NCI-H526 (cell line): ENCODE measurements around the gene GALNT9.

Experiments used
- DNase-seq, 2 experiments: peaks; one replicate each; lab custom pipeline; 2025; lab: John Stamatoyannopoulos, UW

GALNT9 gene

DNA sequence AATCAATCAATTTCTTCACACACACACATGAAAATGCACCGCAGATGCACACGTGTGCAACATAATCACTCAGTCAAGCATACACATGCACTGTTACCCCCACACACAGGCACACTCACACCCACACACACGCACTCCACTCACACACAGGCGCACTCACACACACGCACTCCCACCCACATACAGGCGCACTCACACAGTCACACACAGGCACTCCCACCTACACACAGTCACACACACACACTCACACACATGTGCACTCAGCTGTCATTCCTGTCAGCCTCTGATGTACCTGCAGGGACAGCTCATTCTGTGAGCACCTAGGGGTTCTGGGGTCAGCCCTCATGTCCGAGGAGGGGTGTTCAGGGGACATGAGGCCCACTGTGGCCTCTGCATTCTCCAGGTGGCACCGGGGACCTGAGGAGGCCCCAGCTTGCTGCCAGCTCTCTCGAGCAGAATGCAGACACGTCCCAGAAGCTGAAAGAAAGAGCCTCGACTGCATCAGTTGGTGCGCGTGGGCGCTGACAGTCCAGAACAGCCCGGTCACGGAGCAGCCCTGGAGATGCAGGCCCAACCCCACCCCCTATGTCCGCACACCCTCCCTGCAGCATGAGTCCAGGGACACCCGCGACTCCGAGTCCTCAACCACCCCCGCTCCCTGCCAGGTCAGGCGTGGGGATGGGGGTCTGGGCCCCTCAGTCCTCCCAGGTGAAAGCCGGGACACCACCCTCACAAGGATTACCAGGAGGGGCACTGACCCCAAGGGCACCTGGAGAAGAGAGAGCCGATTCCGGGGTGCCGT is 115.8 kb downstream of the GALNT9 start:
- no peak for DNase-seq

DNA sequence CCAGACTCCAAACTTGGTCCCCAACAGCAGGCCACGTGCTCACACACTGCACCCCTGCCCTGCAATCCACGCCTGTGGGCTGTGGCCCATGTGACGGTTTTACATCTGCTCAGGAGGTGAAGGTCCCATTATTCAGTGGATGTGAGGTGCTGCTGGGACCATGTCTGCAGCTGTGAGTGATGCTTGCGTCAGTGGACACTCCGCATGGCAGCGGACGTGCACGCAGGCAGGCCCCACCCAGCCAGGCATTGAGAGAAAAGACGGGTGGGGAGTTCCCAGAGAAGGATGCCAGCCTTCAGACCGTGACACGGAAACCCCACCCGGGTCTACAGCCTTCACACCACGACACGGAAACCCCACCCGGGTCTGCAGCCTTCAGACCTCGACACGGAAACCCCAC is 117.6 kb downstream of the GALNT9 start:
- no peak for DNase-seq

DNA sequence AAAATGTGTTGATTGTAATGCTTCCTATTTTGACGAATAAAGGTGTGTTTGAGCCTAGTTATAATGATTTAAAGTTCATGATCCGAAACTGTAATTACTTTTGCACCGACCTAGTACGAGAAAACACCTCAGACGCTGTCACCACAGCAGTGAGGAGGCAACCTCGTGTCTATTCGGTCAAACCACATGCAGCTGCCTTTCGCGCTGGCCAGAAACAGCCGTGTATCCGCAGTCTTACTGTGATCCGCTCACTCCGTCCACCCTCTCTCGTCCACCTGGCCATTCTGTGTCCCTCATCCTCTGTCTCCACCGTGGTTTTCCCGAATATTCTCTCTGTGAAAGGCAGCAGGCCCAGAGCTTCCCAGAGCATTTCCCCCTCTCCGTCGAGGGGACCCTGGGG is 118.1 kb downstream of the GALNT9 start:
- no peak for DNase-seq

DNA sequence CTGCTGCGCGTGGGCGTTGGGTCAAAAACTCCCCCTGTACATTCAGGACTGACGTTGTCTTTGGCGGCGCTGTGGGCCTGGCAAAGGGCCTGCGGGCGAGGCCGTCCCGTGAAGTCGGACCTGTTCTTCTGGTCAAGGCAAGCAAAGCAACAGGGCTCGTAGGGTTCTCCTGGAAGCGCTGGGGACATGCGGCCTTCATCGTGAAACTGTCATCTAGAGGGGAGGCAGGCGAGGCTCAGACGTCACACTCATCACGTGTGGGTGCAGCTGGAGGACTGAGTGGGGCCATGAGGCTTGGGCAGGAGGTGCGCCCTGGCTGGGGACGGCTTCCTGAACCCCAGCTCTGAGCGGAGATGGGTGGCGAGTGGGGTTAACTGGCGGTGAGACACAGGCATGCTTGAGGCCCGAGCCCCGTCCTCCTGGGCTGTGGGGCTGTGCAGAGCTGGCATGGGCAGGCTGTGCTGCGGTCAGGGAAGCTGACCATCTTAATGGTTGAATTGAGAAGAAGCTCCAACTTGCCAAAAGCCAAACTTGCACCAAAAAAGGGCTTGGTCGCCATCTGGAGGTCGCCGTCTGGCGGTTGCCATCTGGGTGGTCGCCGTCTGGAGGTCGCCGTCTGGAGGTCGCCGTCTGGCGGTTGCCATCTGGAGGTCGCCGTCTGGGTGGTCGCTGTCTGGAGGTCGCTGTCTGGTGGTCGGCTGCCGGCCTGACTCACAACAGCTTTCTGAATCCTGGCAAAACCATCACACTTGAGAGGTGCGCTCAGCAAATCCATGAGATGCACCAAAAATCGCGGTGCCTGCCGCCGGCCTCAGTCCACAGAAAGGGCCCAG is 119.0 kb downstream of the GALNT9 start:
- no peak for DNase-seq

DNA sequence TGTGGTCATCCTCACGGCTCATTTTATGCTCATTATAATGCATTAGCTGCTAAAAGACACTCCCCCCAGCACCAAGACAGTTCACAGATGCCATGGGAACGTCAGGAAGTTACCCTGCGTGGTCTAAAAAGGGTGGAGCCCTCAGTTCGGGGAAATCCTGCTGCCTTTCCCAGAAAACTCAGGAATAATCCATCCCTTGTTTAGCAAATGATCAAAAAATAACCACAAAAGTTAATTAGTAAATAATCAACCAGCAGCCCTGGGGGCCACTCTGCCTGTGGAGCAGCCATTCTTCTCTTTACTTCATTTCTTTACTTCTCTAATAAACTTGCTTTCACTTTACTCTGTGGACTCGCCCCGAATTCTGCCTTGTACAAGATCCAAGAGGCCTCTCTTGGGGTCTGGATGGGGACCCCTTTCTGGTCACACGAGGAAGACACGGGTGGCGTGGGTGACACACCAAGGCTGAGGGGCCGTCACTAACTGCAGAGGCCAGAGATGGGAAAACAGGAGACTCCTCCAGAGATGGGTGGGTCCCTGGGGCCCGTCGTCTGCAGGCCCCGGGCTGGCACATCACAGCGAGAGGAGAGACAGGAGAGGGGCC is 119.7 kb downstream of the GALNT9 start:
- no peak for DNase-seq

DNA sequence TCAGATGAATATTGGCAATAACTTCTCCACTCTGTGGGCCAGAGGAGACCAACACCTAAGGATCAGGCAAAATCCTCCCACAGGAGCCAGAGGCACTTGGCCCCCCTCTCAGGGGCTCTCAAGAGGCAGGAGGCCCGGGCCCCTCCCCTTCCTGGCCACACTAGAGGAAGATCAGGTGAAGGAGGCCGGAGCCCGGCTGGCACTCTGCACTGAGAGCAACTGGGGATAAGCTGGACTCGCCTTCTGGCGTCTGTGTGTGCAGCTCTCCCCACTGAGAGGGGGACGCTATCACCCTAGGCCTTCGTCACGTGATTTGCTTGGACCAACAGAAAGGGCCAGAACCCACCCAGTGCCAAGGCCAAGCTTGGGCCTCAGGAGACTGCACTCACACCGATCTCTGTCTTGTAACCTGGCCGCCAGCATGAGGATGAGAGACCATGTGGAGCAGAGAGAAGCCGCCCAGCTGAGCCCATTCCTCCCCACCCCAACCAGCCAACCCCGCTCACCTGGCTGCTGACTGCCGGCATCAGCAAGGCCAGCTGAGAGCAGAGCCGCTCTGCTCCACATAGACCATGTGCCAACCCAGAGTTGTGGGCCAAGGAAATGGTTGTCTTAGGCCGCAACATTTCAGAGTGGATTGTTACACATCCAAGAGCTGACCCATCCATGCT is 121.1 kb downstream of the GALNT9 start:
- no peak for DNase-seq

DNA sequence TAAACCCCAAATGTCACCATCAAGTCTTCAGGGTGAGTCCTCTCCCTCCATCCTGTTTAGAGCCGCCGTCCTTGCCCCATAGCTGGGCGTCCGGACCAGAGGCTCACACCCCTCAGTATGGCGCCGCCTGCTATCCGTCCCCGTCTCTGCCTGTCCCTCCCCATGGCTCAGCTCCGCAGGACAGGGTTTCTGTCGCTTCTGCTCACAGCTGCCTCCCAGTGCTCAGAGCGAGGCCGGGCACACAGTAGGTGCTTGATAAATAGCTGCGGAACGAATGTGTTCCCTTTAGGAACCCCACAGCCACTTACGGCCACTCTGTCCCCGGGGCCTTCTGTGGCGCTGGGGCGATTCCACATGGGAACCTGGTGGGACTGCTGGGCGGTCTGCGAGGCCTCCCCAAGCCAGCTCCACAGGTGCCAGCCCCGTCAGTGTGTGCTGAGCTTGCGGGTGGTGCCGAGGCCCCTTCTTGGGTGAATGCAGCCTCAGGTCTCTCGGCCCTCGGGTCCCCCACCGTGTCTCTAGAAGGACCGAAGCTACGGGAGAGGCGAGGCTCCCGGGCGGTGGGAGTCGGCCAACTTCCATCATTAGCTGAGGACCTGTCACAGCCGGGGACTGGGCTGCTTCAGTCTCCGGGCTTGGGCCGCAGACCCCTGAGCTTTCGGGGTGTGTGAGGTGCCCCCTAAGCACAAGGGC is 122.2 kb downstream of the GALNT9 start:
- no peak for DNase-seq

DNA sequence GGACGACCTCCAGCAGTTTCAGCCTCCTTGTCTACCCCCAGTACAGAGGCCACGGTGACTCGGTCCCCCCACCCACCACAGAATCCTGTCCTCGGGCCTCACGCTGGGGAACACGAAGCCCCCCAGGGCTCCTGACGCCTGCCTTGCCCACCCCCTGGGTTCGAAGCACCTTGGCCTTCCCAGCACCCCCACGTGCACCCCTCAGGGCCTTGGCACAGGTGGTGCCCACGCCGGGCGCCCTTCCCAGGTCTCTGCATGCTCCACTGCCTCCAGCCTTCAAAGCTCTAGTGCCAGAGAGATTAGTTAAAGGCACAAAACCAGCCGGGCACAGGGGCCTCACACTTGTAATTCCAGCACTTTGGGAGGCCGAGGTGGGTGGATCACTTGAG is 123.3 kb downstream of the GALNT9 start:
- DNase-seq = no peak

DNA sequence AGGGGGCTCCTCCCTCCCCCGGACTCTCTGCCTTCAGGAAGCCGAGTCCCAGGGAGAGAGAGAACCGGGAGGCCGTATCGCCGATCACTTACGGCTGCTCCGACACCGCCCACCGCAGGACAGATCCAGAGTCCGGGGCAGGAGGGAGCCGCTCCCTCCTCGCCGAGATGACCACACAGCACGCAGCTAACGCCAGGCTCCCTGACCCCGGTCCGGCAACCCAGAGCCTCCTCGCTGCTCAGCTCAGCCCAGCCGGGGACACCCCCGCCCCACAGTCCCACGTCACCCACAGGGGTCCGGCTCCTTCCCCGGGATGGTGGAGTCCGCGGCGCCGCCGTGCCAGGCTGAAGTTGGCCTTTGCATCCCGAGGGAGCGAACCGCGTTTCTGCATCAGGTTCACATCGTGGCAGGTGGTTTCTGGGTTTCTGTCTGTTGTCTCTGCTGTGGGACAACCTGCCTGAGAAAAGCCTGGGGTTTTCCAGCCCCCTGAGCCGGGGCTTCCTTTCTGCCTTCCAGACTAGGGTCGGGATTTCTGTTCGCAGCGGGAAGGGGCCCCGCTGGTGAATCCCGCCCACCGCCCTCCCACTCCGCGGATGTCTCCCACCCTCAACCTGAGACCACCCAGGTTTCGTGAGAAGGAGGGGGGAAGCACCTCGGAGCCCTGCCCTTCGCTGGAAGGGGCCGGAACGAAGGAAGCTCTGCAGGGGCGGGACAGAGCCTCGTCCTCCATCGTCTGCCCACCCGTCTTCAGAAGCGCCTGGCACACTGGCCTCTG is 123.9 kb downstream of the GALNT9 start:
- DNase-seq = peak in 1 of 2 experiments; percentile 48

DNA sequence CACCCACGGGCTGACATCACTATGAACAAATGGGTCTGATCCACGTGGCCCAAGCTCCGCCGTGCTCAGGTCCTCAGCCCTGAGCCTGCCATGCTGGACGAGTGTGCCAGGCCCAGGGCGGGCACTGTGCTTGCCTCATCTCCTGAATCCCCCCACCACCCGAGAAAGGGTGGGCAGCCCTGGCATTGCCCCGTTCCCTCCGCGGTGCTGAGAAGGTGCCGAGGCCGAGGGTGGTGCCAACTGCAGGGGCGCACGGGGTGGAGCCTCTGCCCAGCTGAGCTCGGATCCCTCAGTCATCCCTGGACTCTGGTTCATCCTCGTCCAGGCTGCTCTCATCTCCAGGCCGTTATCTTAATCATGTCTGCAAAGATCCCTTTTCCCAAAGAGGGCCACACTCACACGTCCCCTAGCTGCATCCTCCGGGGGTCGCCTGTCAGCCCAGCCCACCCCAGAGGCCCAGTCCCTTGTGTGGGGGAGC is 124.6 kb downstream of the GALNT9 start:
- no peak for DNase-seq

DNA sequence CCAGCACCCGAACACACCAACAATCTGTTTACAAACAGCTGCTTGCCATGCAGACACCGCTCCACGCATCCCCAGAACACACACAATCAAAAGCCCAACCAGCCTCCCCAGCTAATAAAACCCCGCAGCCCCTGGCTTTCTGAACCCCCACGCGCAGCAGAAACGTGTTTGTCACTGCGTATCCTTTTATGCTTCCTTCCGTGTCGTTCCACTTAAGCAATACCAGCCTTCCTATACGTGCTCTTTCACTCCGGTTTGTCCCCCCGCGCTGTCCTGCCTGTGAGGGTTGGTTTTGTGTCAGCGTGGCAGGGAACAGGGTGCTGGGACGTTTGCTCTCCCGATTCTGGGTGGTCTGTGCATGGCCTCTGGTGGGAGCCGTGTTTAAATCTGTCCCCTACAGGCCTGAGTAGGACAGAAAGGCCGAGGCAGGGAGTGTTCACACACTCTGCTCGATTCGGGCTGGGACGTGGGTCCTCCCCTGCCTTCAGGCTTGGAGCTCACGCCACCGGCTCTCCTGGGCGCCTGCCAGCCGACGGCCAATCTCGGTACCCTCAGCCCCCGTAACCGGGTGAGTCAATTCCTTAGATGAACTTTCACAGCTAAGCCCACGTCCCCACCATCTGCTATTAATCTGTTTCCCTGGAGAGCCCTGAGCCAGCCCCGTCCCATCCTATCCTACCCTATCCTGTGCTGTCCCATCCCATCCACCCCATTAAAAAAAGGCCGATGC is 125.2 kb downstream of the GALNT9 start:
- DNase-seq = no peak

DNA sequence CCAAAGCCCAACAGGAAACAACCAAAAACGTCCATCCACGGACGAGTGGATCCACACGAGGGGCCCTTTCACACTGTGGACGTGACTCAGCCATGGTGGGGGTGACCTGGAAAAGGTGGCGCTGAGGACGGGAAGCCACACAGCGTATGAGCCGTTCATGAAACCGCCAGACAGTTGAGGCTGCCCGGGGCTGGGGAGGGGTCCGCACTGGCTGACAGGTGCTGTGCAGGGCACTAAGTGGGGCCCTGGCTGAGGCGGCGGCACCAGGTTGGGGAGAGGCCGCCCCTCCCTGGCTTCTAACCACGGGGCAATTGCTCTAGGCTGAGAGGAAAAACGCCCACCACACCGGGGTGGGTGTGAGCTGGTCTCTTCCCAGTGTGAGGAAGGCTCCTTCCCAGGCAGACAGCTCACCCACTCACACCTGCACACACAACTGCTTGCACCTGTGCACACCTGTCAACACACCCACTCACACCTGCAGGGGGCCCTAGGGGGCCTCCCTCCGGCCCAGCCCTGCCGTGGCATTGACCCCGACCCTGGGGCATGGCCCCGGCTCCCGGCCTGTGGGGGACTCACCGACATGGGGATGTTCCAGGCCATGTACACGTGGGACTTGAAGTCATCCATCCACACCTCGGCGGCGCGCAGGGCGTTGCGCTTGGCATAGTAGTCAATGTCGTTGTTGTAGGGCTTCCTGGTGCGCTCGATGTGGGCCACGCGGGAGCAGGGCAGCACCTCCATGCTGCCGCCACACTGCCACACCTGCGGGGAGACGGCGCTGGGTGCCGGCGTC is 126.3 kb downstream of the GALNT9 start:
- no peak for DNase-seq

DNA sequence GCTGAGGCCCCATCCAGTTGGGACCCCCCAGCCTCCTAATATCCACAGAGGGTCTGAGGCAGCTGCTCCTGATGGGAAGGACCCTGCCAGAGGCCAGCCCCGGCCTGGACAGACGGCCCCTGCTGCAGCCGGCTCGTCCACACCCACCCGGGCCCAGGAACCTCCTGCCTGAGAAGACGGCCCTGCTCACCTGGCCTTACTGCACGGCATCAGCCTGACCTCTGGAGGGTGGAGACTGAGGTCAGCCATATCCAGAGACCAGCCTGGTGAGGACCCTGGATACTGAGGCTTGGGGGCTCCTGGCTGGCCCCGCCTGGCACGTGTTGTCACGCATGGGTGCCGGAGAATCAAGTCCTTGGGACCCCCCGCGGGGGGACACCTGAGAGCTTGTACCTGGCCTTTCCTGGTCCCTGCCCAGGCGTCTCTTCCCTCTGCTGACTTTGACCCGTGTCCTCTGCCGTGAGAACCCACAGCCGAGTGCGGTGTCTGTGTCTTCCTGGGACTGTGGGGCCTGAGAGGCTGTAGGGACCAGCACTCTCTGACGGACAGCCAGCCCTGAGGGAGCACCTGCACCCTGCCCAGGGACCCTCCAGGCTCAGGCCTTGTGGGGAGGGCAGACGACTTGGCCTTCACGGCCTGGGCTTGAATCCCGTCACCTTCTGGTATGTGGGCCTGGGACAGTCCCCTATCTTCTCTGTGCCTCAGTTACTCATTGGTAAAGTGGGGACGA is 127.8 kb downstream of the GALNT9 start:
- DNase-seq = no peak

DNA sequence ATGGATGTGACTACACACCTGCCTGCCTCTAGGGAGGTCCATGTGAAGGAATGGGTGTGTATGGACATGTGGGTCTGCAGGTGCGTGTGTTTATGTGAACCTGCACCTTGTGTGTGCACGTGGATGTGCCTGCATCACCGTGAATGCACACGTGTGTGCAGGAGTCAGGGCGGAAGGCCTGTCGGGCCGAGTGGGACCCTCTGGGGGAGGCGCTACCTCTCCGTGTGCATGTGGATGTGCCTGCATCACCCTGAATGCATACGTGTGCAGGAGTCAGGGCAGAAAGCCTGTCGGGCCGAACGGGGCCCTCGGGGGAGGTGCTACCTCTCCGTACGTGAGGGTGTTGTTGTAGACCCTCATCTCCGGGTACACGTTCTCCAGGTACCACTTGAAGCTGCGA is 128.6 kb downstream of the GALNT9 start:
- no peak for DNase-seq

DNA sequence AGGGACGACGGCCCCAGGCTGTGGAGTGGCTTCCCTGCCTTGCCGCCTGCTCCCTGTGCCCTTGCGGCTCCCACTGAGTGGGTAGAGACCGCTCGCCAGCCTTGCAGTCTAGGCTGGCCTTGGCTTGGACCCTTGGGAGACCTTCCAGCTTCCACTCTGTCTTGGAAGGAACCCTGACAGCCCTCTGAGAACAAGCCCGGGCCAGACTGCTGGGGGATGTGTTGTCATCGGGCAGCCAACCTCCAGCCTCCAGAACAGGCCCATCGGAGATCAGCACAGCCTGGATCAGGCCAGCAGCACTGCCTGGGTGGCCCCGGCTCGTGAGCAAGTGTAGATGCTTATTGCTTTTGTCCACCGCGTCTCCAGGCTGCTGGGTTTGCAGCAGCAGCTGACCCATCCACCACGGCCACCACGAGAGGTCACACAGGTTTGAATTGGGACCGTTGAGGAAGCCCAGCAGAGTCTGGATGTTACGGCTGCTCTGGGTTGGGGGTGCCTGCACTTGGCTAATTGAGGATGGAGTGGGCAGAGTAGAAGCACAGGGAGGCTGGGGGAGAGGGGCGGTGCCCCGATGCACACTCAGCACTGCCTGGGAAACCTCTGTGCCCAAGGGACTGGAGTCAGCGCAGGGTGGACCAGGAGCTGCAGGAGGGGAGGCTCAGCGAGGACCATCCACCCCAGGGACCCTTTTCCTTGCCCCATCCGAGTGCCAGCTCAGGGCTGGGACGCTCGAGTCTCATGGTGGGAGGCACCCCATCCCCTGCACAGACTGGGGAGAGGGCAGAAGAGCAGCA is 129.7 kb downstream of the GALNT9 start:
- no peak for DNase-seq

DNA sequence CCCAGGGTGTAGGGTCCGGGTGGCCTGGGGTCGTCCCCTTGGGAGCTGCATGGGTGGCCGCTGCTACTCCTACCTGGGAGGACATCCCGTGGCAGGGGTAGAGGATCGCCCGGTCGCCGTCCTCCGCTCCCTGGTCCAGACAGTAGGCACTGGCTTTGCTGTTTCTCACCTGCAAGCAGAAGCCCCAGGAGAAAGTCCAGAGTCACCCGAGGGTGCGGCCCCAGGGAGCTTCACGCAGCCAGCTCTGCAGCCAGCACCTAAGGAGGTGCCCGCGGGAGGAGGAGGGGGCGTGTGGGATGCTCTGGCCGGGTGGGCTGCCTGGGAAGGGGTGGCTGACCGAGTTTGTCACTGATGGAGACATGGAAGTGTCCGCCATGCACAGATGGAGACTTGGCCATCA is 130.3 kb downstream of the GALNT9 start:
- no peak for DNase-seq

DNA sequence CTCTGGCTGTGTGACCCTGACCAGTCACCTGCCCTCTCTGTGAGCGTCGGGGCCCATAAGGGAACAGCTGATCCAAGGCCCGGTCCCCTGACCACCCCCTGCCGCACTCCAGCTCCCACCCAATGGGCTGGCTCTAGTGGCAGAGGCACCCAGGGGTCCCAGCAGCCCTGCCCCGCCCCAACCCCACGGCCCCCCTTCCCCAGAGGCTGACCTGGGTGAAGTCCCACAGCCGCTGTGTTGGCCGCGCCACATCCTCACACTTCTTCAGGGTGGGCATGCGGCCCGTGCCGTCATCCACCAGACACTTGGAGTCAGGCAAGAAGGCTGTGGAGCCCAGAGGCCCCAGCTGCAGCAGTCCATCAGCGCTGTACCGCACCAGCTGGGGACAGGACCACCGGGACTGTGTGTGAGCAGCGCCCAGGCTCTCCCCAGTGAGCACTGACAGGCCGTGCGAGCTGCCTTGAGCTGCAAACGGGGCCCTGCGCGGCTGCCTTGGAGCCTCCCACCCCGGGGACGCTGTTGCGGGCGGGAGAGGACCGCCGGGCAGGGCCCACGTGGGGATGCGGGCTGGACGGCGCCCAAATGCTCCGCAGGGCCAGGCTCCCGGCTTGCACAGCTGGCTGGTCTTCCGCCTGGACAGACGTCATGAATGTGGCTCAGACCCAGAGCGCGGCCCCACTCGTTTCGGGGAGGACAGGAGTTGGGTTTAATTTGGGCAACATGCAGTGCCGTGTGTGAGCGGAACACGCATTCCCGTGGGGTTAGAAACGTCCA is 131.6 kb downstream of the GALNT9 start:
- no peak for DNase-seq
